HepG2 (cell line): ENCODE measurements around the gene CYB561. TPM values are rescaled to one million over a fixed set of nuclear protein-coding genes. Genes with fewer than 3 reads are reported as not detected.

Source experiments
- EED ChIP-seq: sonication (generic); formaldehyde crosslinking; IDR thresholded peaks from 2 replicates; pipeline ENCODE4 v1.5.0; 2020; ENCODE audit warnings: mild to moderate bottlenecking, missing genetic modification reagents
- GRHL1 ChIP-seq: sonication (generic); formaldehyde crosslinking; conservative IDR thresholded peaks from 2 replicates; pipeline ENCODE4 v1.8.0; 2022; ENCODE audit warnings: missing genetic modification reagents
- HNRNPL ChIP-seq: fragments of 200-400 bp; formaldehyde crosslinking; IDR thresholded peaks from 2 replicates; pipeline ENCODE4 v1.6.1; 2017; ENCODE audit warnings: mild to moderate bottlenecking, low read depth, low read length
- NFYC ChIP-seq: IDR thresholded peaks from 2 replicates; pipeline ENCODE4 v1.6.1; 2016; ENCODE audit warnings: missing genetic modification reagents, missing compliant biosample characterization
- RXRA ChIP-seq: sonication (generic); formaldehyde crosslinking; IDR thresholded peaks from 2 replicates; pipeline ENCODE4 v1.5.1; 2020; ENCODE audit warnings: missing genetic modification reagents
- SMAD3 ChIP-seq: sonication (generic); formaldehyde crosslinking; IDR thresholded peaks from 2 replicates; pipeline ENCODE4 v1.4.0; 2020; ENCODE audit warnings: missing genetic modification reagents
- SPEN ChIP-seq: sonication (generic); formaldehyde crosslinking; IDR thresholded peaks from 2 replicates; pipeline ENCODE4 v1.5.1; 2020; ENCODE audit warnings: low read depth, mild to moderate bottlenecking, missing genetic modification reagents
- TEAD2 ChIP-seq: sonication (generic); formaldehyde crosslinking; IDR thresholded peaks from 2 replicates; pipeline ENCODE4 v1.9.0; 2021; ENCODE audit warnings: missing genetic modification reagents
- ZBTB37 ChIP-seq: sonication (generic); formaldehyde crosslinking; IDR thresholded peaks from 2 replicates; pipeline ENCODE4 v1.4.0; 2020; ENCODE audit warnings: mild to moderate bottlenecking, missing genetic modification reagents
- ZHX2 ChIP-seq, 2 experiments: sonication (generic) in 1 of 2; formaldehyde crosslinking in 1 of 2; IDR thresholded peaks; 2 replicates each; pipeline versions ENCODE4 v1.6.1 to v1.9.0; 2014 to 2022; ENCODE audit warnings: antibody characterized with exemption in 1 of 2, borderline replicate concordance in 1 of 2, inconsistent platforms in 1 of 2, low read depth in 1 of 2, missing genetic modification reagents in 1 of 2
- ZNF207 ChIP-seq: fragments of 450-650 bp; IDR thresholded peaks from 2 replicates; pipeline ENCODE4 v1.6.1; 2016; ENCODE audit warnings: antibody characterized with exemption, borderline replicate concordance
- ZNF350 ChIP-seq: sonication (generic); formaldehyde crosslinking; IDR thresholded peaks from 2 replicates; pipeline ENCODE4 v1.4.0; 2020; ENCODE audit warnings: mild to moderate bottlenecking, low read depth, missing genetic modification reagents, borderline replicate concordance
- ZNF605 ChIP-seq: sonication (generic); formaldehyde crosslinking; IDR thresholded peaks from 2 replicates; pipeline ENCODE4 v1.8.0; 2022; ENCODE audit warnings: mild to moderate bottlenecking, missing genetic modification reagents
- ZNF672 ChIP-seq: sonication (generic); formaldehyde crosslinking; IDR thresholded peaks from 2 replicates; pipeline ENCODE4 v1.8.1; 2022; ENCODE audit warnings: missing genetic modification reagents
- ZNF770 ChIP-seq: sonication (generic); formaldehyde crosslinking; IDR thresholded peaks from 2 replicates; pipeline ENCODE4 v1.5.0; 2020; ENCODE audit warnings: mild to moderate bottlenecking, missing genetic modification reagents
- ZNF775 ChIP-seq: sonication (generic); formaldehyde crosslinking; IDR thresholded peaks from 2 replicates; pipeline ENCODE4 v1.4.0; 2020; ENCODE audit warnings: missing genetic modification reagents, mild to moderate bottlenecking, moderate library complexity, borderline replicate concordance
- ZNF777 ChIP-seq: sonication (generic); formaldehyde crosslinking; IDR thresholded peaks from 2 replicates; pipeline ENCODE4 v1.4.0; 2020; ENCODE audit warnings: missing genetic modification reagents
- polyA plus RNA-seq, 8 experiments: library from polyadenylated mRNA; depleted of rRNA in 3 of 8; stranded (reverse) in 7 of 8; unstranded in 1 of 8; fragments of >200 nt; fragmentation: Illumina TruSeq in 4 of 8; extraction: Trizol in 4 of 8; gene quantifications; 2 replicates each; pipeline versions ENCODE4 v1.2.1 to v1.2.3, GENCODE V29; 2011 to 2016; ENCODE audit warnings: low read depth in 4 of 8, missing spikeins in 1 of 8, mixed read lengths in 1 of 8; ENCODE audit not compliant: insufficient read depth in 1 of 8
- total RNA-seq, 5 experiments: library from RNA; depleted of rRNA; stranded (reverse); fragments of >200 nt; fragmentation: Illumina TruSeq; extraction: Trizol; gene quantifications; 2 replicates each; pipeline ENCODE4 v1.2.3, GENCODE V29; 2016; ENCODE audit warnings: low read depth in 1 of 5

CYB561 gene
- total and polyA plus RNA-seq, 2 of the 13 experiments (the other 11 are each of a cell fraction or from before 2014, with no cell fraction given): 1.5 to 6.7 TPM

- TF ChIP-seq RXRA (CRISPR knock-in tag) (no peak), ZNF777 (peak; percentile 87), ZNF605 (CRISPR knock-in tag) (no peak), ZNF350 (CRISPR knock-in tag) (no peak; the same call in 1 of the 2 replicates), ZBTB37 (CRISPR knock-in tag) (no peak), SMAD3 (CRISPR knock-in tag) (no peak), ZNF207 (no peak), TEAD2 (CRISPR knock-in tag) (no peak), ZNF770 (CRISPR knock-in tag) (no peak), NFYC (0 out of 2 replicates have a peak, but pooled peaks have one; percentile 3), ZHX2 (IDR thresholded peaks at IDR 0.05; ENCODE audit: low read depth) (no peak), ZHX2 (CRISPR knock-in tag; IDR thresholded peaks at IDR 0.05; ENCODE audit: borderline replicate concordance) (no peak), EED (CRISPR knock-in tag) (no peak), ZNF672 (CRISPR knock-in tag) (no peak), ZNF775 (CRISPR knock-in tag) (no peak), HNRNPL (no peak), SPEN (CRISPR knock-in tag) (peak; percentile 52), GRHL1 (CRISPR knock-in tag) (no peak)
Measured at GRCh38 chr17:63445954-63446752, at the start of gene CYB561 (continued).
